ENCODE measurements around the gene MYL1.

DNA sequence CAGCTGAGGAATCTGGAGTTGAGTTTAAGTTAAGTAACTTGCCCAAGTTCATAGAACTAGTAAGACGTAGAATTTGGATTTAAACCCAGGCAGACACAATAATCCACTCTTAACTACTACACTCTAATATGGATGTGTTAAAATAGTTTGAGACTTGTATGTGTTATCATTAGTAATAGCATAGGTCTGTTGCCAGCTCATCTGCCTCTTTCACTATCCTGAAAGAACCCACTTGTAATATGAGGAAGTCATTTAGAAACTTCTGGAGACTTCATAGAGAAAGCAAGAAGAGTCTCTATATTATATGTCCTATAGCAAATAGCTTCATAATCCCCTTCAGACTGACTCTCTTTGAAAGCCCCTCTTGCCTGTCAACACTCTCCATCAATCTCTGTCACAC is 46.7 kb downstream of the MYL1 start:
- TF ChIP-seq, protein P1, sequence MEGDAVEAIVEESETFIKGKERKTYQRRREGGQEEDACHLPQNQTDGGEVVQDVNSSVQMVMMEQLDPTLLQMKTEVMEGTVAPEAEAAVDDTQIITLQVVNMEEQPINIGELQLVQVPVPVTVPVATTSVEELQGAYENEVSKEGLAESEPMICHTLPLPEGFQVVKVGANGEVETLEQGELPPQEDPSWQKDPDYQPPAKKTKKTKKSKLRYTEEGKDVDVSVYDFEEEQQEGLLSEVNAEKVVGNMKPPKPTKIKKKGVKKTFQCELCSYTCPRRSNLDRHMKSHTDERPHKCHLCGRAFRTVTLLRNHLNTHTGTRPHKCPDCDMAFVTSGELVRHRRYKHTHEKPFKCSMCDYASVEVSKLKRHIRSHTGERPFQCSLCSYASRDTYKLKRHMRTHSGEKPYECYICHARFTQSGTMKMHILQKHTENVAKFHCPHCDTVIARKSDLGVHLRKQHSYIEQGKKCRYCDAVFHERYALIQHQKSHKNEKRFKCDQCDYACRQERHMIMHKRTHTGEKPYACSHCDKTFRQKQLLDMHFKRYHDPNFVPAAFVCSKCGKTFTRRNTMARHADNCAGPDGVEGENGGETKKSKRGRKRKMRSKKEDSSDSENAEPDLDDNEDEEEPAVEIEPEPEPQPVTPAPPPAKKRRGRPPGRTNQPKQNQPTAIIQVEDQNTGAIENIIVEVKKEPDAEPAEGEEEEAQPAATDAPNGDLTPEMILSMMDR (IDR thresholded peaks at IDR 0.05) = no peak
- TF ChIP-seq POLR2A (IDR thresholded peaks at IDR 0.05) = no peak

All from transverse colon (tissue), 3 donors.